Suprapubic skin (tissue), 4 donors: Measurements from ENCODE around the gene MBOAT7. TPM values are rescaled to one million over a fixed set of nuclear protein-coding genes. Genes with fewer than 3 reads are reported as not detected.
A peak's percentile ranks its signal among the peaks of the same experiment; 100 is the strongest.

Experiments
- DNase-seq, 2 donors: peaks; one replicate each; pipeline ENCODE4 v3.0.0-alpha.2; 2019; ENCODE audit warnings: low spot score in 2 of 2
- H3K27ac ChIP-seq: fragments of 200-600 bp; sonication (generic); one replicate; pipeline ENCODE4 v1.5.1; 2019
- H3K27me3 ChIP-seq: fragments of 200-600 bp; sonication (generic); one replicate; pipeline ENCODE4 v1.5.1; 2019
- H3K36me3 ChIP-seq: fragments of 200-600 bp; sonication (generic); one replicate; pipeline ENCODE4 v1.5.1; 2019
- H3K4me1 ChIP-seq: fragments of 200-600 bp; sonication (generic); one replicate; pipeline ENCODE4 v1.5.1; 2019
- H3K4me3 ChIP-seq: fragments of 200-600 bp; sonication (generic); one replicate; pipeline ENCODE4 v1.5.1; 2019; ENCODE audit warnings: mild to moderate bottlenecking
- H3K9me3 ChIP-seq: fragments of 200-600 bp; sonication (generic); one replicate; pipeline ENCODE4 v1.5.1; 2019
- CTCF ChIP-seq, 2 donors: fragments of 200-600 bp in 1 of 2; fragments of 450-650 bp in 1 of 2; sonication (generic) in 1 of 2; IDR thresholded peaks; one replicate each; pipeline ENCODE4 v1.5.1; 2016 to 2019; ENCODE audit warnings: antibody characterized with exemption in 2 of 2, mild to moderate bottlenecking in 1 of 2, moderate library complexity in 1 of 2
- EP300 ChIP-seq: sonication (generic); formaldehyde crosslinking; IDR thresholded peaks from one replicate; pipeline ENCODE4 v1.6.1; 2017; ENCODE audit warnings: antibody characterized with exemption
- POLR2A ChIP-seq, 2 donors: fragments of 450-650 bp; IDR thresholded peaks; one replicate each; pipeline ENCODE4 v1.6.1; 2017; ENCODE audit warnings: antibody characterized with exemption in 2 of 2, mild to moderate bottlenecking in 2 of 2, moderate library complexity in 2 of 2
- POLR2AphosphoS5 ChIP-seq, 3 donors: sonication (generic); formaldehyde crosslinking; IDR thresholded peaks; one replicate each; pipeline ENCODE4 v1.6.1; 2017; ENCODE audit warnings: antibody characterized with exemption in 3 of 3
- WGBS: methylation state at CpG from one replicate; pipeline ENCODE4 v1.1.5; 2018; 5-methylcytosine and 5-hydroxymethylcytosine counted together
- total RNA-seq, 4 donors: library from RNA; depleted of rRNA; stranded (reverse); fragments of >200 nt; gene quantifications; one replicate each; pipeline ENCODE4 v1.1.0, GENCODE V29; 2016

MBOAT7 gene
- total RNA-seq, 4 donors from 2014 or later = 54.7 to 96.5 (median 58.7) TPM

GRCh38 chr19:54133957-54134590 lies 55.3 kb downstream of the MBOAT7 start:
- no peak overlapping the region for H3K4me3 ChIP-seq
- H3K27me3 ChIP-seq = no peaks in the 10 kb centered on the region
- no peaks in the 10 kb centered on the region for H3K9me3 ChIP-seq
- DNase-seq = no peak
- peaks cover 29% of the 10 kb centered on the region for H3K36me3 ChIP-seq
- no peak for TF ChIP-seq EP300
- no peak for TF ChIP-seq POLR2AphosphoS5 (IDR thresholded peaks at IDR 0.05)
- TF ChIP-seq POLR2A (IDR thresholded peaks at IDR 0.05) = no peak
- no peak for TF ChIP-seq CTCF (IDR thresholded peaks at IDR 0.05)
- 43% methylated on average over 2 of the region's 2 CpGs for WGBS
- peaks cover 30% of the 10 kb centered on the region for H3K4me1 ChIP-seq
- no peak overlapping the region for H3K27ac ChIP-seq

- Histone ChIP-seq H3K4me1 (peaks cover 24% of the 10 kb centered on the region), H3K27ac (no peak overlapping the region), H3K4me3 (no peak overlapping the region), H3K27me3 (no peaks in the 10 kb centered on the region), H3K9me3 (no peaks in the 10 kb centered on the region), H3K36me3 (peaks cover 36% of the 10 kb centered on the region)
- no peak for TF ChIP-seq POLR2AphosphoS5 (IDR thresholded peaks at IDR 0.05)
- no peak for TF ChIP-seq EP300
- no peak for TF ChIP-seq POLR2A (IDR thresholded peaks at IDR 0.05)
- TF ChIP-seq CTCF (IDR thresholded peaks at IDR 0.05) = no peak
- DNase-seq = no peak
- 67% methylated on average over 10 of the region's 10 CpGs for WGBS
These were observed 55.9 kb downstream of the MBOAT7 start for GRCh38 chr19:54133312-54133956.

GRCh38 chr19:54129617-54129996 lies 59.8 kb downstream of the MBOAT7 start:
- DNase-seq = peak in 1 of 2 donors; percentile 55
- no peaks in the 10 kb centered on the region for H3K9me3 ChIP-seq
- peaks cover 5% of the 10 kb centered on the region for H3K4me1 ChIP-seq
- H3K4me3 ChIP-seq = no peak overlapping the region
- no peak overlapping the region for H3K27ac ChIP-seq
- WGBS = 87% methylated on average over 11 of the region's 20 CpGs
- peaks cover 74% of the 10 kb centered on the region for H3K36me3 ChIP-seq
- TF ChIP-seq CTCF (IDR thresholded peaks at IDR 0.05) = no peak
- TF ChIP-seq POLR2A (IDR thresholded peaks at IDR 0.05) = no peak
- no peaks in the 10 kb centered on the region for H3K27me3 ChIP-seq

- H3K27ac ChIP-seq = no peak overlapping the region
- peak in 1 of 2 donors; percentile 57 for DNase-seq
- peaks cover 80% of the 10 kb centered on the region for H3K36me3 ChIP-seq
- H3K4me1 ChIP-seq = no peaks in the 10 kb centered on the region
- H3K4me3 ChIP-seq = no peak overlapping the region
- no peaks in the 10 kb centered on the region for H3K9me3 ChIP-seq
- H3K27me3 ChIP-seq = no peaks in the 10 kb centered on the region
- TF ChIP-seq POLR2AphosphoS5 (IDR thresholded peaks at IDR 0.05) (no peak), EP300 (no peak), CTCF (IDR thresholded peaks at IDR 0.05) (no peak), POLR2A (IDR thresholded peaks at IDR 0.05) (no peak)
- WGBS = 96% methylated on average over 33 of the region's 41 CpGs
These were observed 60.4 kb downstream of the MBOAT7 start for GRCh38 chr19:54128796-54129616.

GRCh38 chr19:54128441-54128725 lies 61.0 kb downstream of the MBOAT7 start:
- 94% methylated on average over 20 of the region's 20 CpGs for WGBS
- DNase-seq = no peak
- no peak for TF ChIP-seq CTCF (IDR thresholded peaks at IDR 0.05)
- TF ChIP-seq POLR2A (IDR thresholded peaks at IDR 0.05) = no peak
- TF ChIP-seq POLR2AphosphoS5 (IDR thresholded peaks at IDR 0.05) = no peak
- no peaks in the 10 kb centered on the region for H3K4me1 ChIP-seq
- no peak overlapping the region for H3K4me3 ChIP-seq
- H3K27me3 ChIP-seq = no peaks in the 10 kb centered on the region
- no peak overlapping the region for H3K27ac ChIP-seq
- H3K36me3 ChIP-seq = peaks cover 86% of the 10 kb centered on the region
- H3K9me3 ChIP-seq = no peaks in the 10 kb centered on the region
